Measurements from ENCODE around the gene LEMD2.

- TF ChIP-seq CTCF (IDR thresholded peaks at IDR 0.05): no peak
- TF ChIP-seq POLR2A (IDR thresholded peaks at IDR 0.05): no peak
Observed at GRCh38 chr6:33790910-33791309, 2.0 kb upstream of the LEMD2 start.

Measured in esophagus squamous epithelium (tissue), 4 donors.